H1 (cell line): ENCODE data around the gene RGP1. TPM values are rescaled to one million over a fixed set of nuclear protein-coding genes. Genes with fewer than 3 reads are reported as not detected.

Experiments
- CTCF ChIA-PET: fragments of 300-600 bp; sonication (Branson Sonifier 250); formaldehyde crosslinking; loops from one replicate; lab custom pipeline; 2021; ENCODE audit not compliant: partially characterized antibody; lab: Charles Lee
- POLR2A ChIA-PET: fragments of 300-600 bp; sonication (Branson Sonifier 250); formaldehyde crosslinking; loops from one replicate; lab custom pipeline; 2021; ENCODE audit warnings: inconsistent platforms; ENCODE audit not compliant: partially characterized antibody; lab: Charles Lee
- DNase-seq, 2 experiments: peaks; one replicate each; pipeline versions ENCODE4 v3.0.0 to v3.0.0-alpha.2; 2010 to 2022; ENCODE audit warnings: low spot score in 2 of 2, low read depth in 1 of 2, mixed read lengths in 1 of 2
- FAIRE-seq: peaks from 2 replicates; lab custom pipeline; 2011; peaks lifted over from hg19 to GRCh38; lab: Jason Lieb, UNC
- H2AFZ ChIP-seq: 2 replicates; pipeline ENCODE4 v1.8.1; 2012; ENCODE audit warnings: low read length, inconsistent platforms
- H2AK5ac ChIP-seq: 2 replicates; pipeline ENCODE4 v1.6.1; 2013; ENCODE audit warnings: low read depth, low read length
- H2BK120ac ChIP-seq: replicated peaks from 2 replicates; pipeline ENCODE3; 2013; ENCODE audit warnings: low read depth, low read length, inconsistent platforms
- H2BK12ac ChIP-seq: 2 replicates; pipeline ENCODE4 v1.6.1; 2013; ENCODE audit warnings: low read depth, low read length
- H2BK15ac ChIP-seq: 2 replicates; pipeline ENCODE4 v1.6.1; 2013; ENCODE audit warnings: low read length
- H2BK20ac ChIP-seq: 2 replicates; pipeline ENCODE4 v1.6.1; 2013; ENCODE audit warnings: low read length
- H2BK5ac ChIP-seq: 2 replicates; pipeline ENCODE4 v1.6.1; 2013; ENCODE audit warnings: low read depth, low read length
- H3K14ac ChIP-seq: 2 replicates; pipeline ENCODE4 v1.6.1; 2013; ENCODE audit warnings: inconsistent platforms; ENCODE audit not compliant: insufficient read length
- H3K18ac ChIP-seq: 2 replicates; pipeline ENCODE4 v1.6.1; 2013; ENCODE audit warnings: low read length; ENCODE audit errors: extremely low read depth
- H3K23ac ChIP-seq: 2 replicates; pipeline ENCODE4 v1.6.1; 2013; ENCODE audit warnings: inconsistent platforms; ENCODE audit not compliant: insufficient read length
- H3K23me2 ChIP-seq: 2 replicates; pipeline ENCODE4 v1.6.1; 2013; ENCODE audit warnings: low read depth, low read length
- H3K27ac ChIP-seq: 2 replicates; pipeline ENCODE4 v1.6.1; 2011; ENCODE audit warnings: low read depth, low read length, inconsistent platforms
- H3K27me3 ChIP-seq, 4 experiments: replicated peaks in 1 of 4; 1 replicate in 1 of 4; 2 replicates in 3 of 4; pipeline versions ENCODE4 v1.6.1 to v1.8.1; 2011 to 2013; ENCODE audit warnings: low read length in 3 of 4, mild to moderate bottlenecking in 3 of 4, inconsistent platforms in 2 of 4, mixed read lengths in 2 of 4, moderate library complexity in 1 of 4; ENCODE audit not compliant: control insufficient read depth in 3 of 4, insufficient read depth in 3 of 4; ENCODE audit errors: extremely low read depth in 1 of 4
- H3K36me3 ChIP-seq, 4 experiments: 2 replicates each; pipeline versions ENCODE4 v1.6.1 to v1.8.1; 2011 to 2013; ENCODE audit warnings: mild to moderate bottlenecking in 4 of 4, low read length in 3 of 4, moderate library complexity in 2 of 4, control low read depth in 1 of 4, inconsistent platforms in 1 of 4; ENCODE audit not compliant: insufficient read depth in 4 of 4, control insufficient read depth in 2 of 4
- H3K4ac ChIP-seq: replicated peaks from 2 replicates; pipeline ENCODE3; 2013; ENCODE audit warnings: low read length, low read depth, mixed read lengths, inconsistent platforms; ENCODE audit not compliant: insufficient read length
- H3K4me1 ChIP-seq, 4 experiments: replicated peaks in 1 of 4; 1 replicate in 1 of 4; 2 replicates in 3 of 4; pipeline versions ENCODE4 v1.6.1 to v1.8.1; 2011 to 2013; ENCODE audit warnings: low read length in 3 of 4, inconsistent platforms in 2 of 4, mixed read lengths in 1 of 4; ENCODE audit not compliant: insufficient read depth in 4 of 4, control insufficient read depth in 3 of 4
- H3K4me2 ChIP-seq, 2 experiments: 2 replicates each; pipeline versions ENCODE4 v1.6.1 to v1.8.1; 2011 to 2013; ENCODE audit warnings: low read depth in 2 of 2, low read length in 2 of 2, control low read depth in 1 of 2, inconsistent platforms in 1 of 2, mild to moderate bottlenecking in 1 of 2; ENCODE audit not compliant: insufficient read depth in 1 of 2
- H3K4me3 ChIP-seq, 4 experiments: fragments of 200-600, 300-600 bp in 1 of 4; sonication (generic), shearing (Covaris generic), sonication (Bioruptor Twin) in 1 of 4; 2 replicates each; pipeline versions ENCODE4 v1.5.1 to v1.8.1; 2011 to 2016; ENCODE audit warnings: low read length in 4 of 4, low read depth in 3 of 4, control low read depth in 2 of 4, inconsistent platforms in 2 of 4, mild to moderate bottlenecking in 2 of 4, mixed read lengths in 1 of 4, moderate library complexity in 1 of 4; ENCODE audit not compliant: insufficient read depth in 2 of 4; ENCODE audit errors: extremely low read depth in 1 of 4
- H3K56ac ChIP-seq: replicated peaks from 2 replicates; pipeline ENCODE3; 2013; ENCODE audit warnings: low read depth, mild to moderate bottlenecking, mixed read lengths, low read length, inconsistent platforms; ENCODE audit not compliant: insufficient read length
- H3K79me1 ChIP-seq: 2 replicates; pipeline ENCODE4 v1.6.1; 2013; ENCODE audit warnings: low read depth, low read length, control low read depth
- H3K79me2 ChIP-seq, 2 experiments: 2 replicates each; pipeline versions ENCODE4 v1.6.1 to v1.8.1; 2012 to 2013; ENCODE audit warnings: low read length in 2 of 2, mild to moderate bottlenecking in 2 of 2, inconsistent platforms in 1 of 2; ENCODE audit not compliant: insufficient read depth in 2 of 2, control insufficient read depth in 1 of 2
- H3K9ac ChIP-seq, 4 experiments: replicated peaks in 1 of 4; 1 replicate in 1 of 4; 2 replicates in 3 of 4; pipeline versions ENCODE4 v1.6.1 to v1.8.1; 2011 to 2013; ENCODE audit warnings: low read depth in 3 of 4, low read length in 3 of 4, control low read depth in 2 of 4, mild to moderate bottlenecking in 2 of 4, moderate library complexity in 2 of 4, inconsistent platforms in 1 of 4; ENCODE audit errors: extremely low read depth in 1 of 4
- H3K9me3 ChIP-seq, 2 experiments: 2 replicates each; pipeline versions ENCODE4 v1.6.1 to v1.8.1; 2012 to 2013; ENCODE audit warnings: mild to moderate bottlenecking in 2 of 2, moderate library complexity in 2 of 2, control low read depth in 1 of 2, inconsistent platforms in 1 of 2, low read depth in 1 of 2, low read length in 1 of 2, mixed read lengths in 1 of 2; ENCODE audit not compliant: insufficient read depth in 2 of 2
- H4K20me1 ChIP-seq, 2 experiments: replicated peaks in 1 of 2; 2 replicates each; pipeline versions ENCODE3 to v1.8.1; 2011 to 2013; ENCODE audit warnings: inconsistent platforms in 2 of 2, low read length in 2 of 2, mild to moderate bottlenecking in 1 of 2; ENCODE audit not compliant: insufficient read depth in 2 of 2, control insufficient read depth in 1 of 2
- H4K5ac ChIP-seq: 2 replicates; pipeline ENCODE4 v1.6.1; 2013; ENCODE audit warnings: low read length, low read depth, mixed read lengths, inconsistent platforms; ENCODE audit not compliant: insufficient read length
- H4K8ac ChIP-seq: 2 replicates; pipeline ENCODE4 v1.8.0; 2013; ENCODE audit warnings: mild to moderate bottlenecking, moderate library complexity, low read length, inconsistent platforms; ENCODE audit not compliant: insufficient read depth; ENCODE audit errors: extremely low read depth
- H4K91ac ChIP-seq: replicated peaks from 2 replicates; pipeline ENCODE3; 2013; ENCODE audit warnings: low read length, mixed read lengths, inconsistent platforms; ENCODE audit not compliant: insufficient read length
- NANOG ChIP-seq: IDR thresholded peaks from 2 replicates; pipeline ENCODE4 v1.6.1; 2011; ENCODE audit warnings: low read length, low read depth, mild to moderate bottlenecking, inconsistent platforms; ENCODE audit not compliant: insufficient read depth, poor library complexity, severe bottlenecking
- NRF1 ChIP-seq: IDR thresholded peaks from 2 replicates; pipeline ENCODE4 v1.6.1; 2011; ENCODE audit warnings: mild to moderate bottlenecking, low read depth, low read length, improper control_type of control experiment
- TAF7 ChIP-seq: optimal IDR thresholded peaks from 2 replicates; pipeline ENCODE3; 2011; ENCODE audit warnings: low read depth, mild to moderate bottlenecking, inconsistent platforms, low read length, moderate library complexity, borderline replicate concordance
- WGBS, 2 experiments: shearing (Covaris generic) in 1 of 2; methylation state at CpG; one replicate each; pipeline versions ENCODE4 v1.1.6 to v1.1.7; 2013 to 2015; ENCODE audit warnings: low lambda C conversion rate in 2 of 2, mixed read lengths in 2 of 2, inconsistent platforms in 1 of 2, low coverage in 1 of 2, missing lambda C conversion rate in 1 of 2; ENCODE audit not compliant: insufficient replicate concordance in 2 of 2, insufficient coverage in 1 of 2, insufficient read length in 1 of 2; ENCODE audit errors: extremely low coverage in 1 of 2, missing lambda C conversion rate in 1 of 2; 5-methylcytosine and 5-hydroxymethylcytosine counted together
- polyA plus RNA-seq, 7 experiments: library from polyadenylated mRNA; depleted of rRNA in 3 of 7; stranded (reverse) in 5 of 7; unstranded in 2 of 7; fragments of >200 nt in 5 of 7; fragments of 200-250 nt in 2 of 7; gene quantifications; 1 replicate in 5 of 7; 2 replicates in 1 of 7; 4 replicates in 1 of 7; pipeline versions ENCODE4 v1.2.1 to v1.2.3, GENCODE V29; 2011 to 2013; ENCODE audit warnings: missing spikeins in 2 of 7, mixed read lengths in 2 of 7
- total RNA-seq: library from RNA; stranded (reverse); fragmentation: NEBNext Ultra II Directional; extraction: Animal tissue kit (Norgen Biotek cat#: 25700); gene quantifications from 2 replicates; pipeline ENCODE4 v1.2.1, GENCODE V29; 2021

RGP1 gene
- total and polyA plus RNA-seq, 2 of the 8 experiments (the other 6 are each of a cell fraction or from before 2014, with no cell fraction given) = 11.8 to 22.7 TPM

DNA sequence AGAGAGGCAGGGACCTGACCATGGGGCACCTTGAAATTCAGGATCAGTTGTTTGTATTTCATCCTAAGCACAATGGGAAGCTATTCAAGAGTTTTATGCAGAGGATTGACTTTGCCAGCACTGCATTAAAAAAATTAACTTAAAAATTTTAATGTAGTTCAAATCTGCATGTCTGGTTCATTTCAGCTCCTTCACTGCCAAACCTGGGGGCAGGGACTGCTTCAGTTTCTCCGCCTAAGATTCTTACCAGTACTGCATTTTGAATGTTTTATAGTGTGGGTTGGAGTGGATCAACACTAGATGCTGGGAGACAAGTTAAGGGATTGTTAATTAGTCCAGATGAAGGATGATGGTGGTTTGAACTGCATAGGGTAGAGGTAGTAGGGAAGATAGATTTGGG lies 20.7 kb downstream of the RGP1 start:
- no peaks in the 10 kb centered on the region for H3K27me3 ChIP-seq
- no peak overlapping the region for H3K27ac ChIP-seq
- no peak overlapping the region for H2AFZ ChIP-seq
- H4K20me1 ChIP-seq = no peaks in the 10 kb centered on the region
- H3K9ac ChIP-seq = no peak overlapping the region
- POLR2A ChIA-PET = interaction anchor here (1.3 to 1.6 kb wide), 2 partner anchors 13 to 81 kb away, joined by 3 read pairs; no protein-coding TSS in a partner anchor
- H4K8ac ChIP-seq = no peak overlapping the region
- CTCF ChIA-PET = interaction anchor here (0.5 to 2.1 kb wide), 7 partner anchors 9 to 159 kb away, joined by 3 to 7 read pairs (median 3); no protein-coding TSS in a partner anchor
- no peak overlapping the region for H2BK12ac ChIP-seq
- no peak overlapping the region for H3K14ac ChIP-seq
- H3K56ac ChIP-seq = no peak overlapping the region
- H2BK120ac ChIP-seq = no peak overlapping the region
- H3K23ac ChIP-seq = no peak overlapping the region
- WGBS, 2 experiments = 87% methylated on average over 1 of the region's 1 CpG; no CpG with 5 or more reads in 1 of the 2 experiments
- H3K23me2 ChIP-seq = no peaks in the 10 kb centered on the region
- H2AK5ac ChIP-seq = no peak overlapping the region
- no peaks in the 10 kb centered on the region for H3K79me1 ChIP-seq
- FAIRE-seq = no peak
- no peak overlapping the region for H2BK5ac ChIP-seq
- no peak overlapping the region for H4K91ac ChIP-seq
- no peak overlapping the region for H4K5ac ChIP-seq
- H3K79me2 ChIP-seq = no peaks in the 10 kb centered on the region
- no peaks in the 10 kb centered on the region for H3K9me3 ChIP-seq
- no peaks in the 10 kb centered on the region for H3K36me3 ChIP-seq
- no peak for DNase-seq
- H3K4me1 ChIP-seq = no peaks in the 10 kb centered on the region
- H3K18ac ChIP-seq = no peak overlapping the region
- H2BK15ac ChIP-seq = no peak overlapping the region
- H3K4ac ChIP-seq = no peak overlapping the region
- no peak overlapping the region for H3K4me3 ChIP-seq
- H2BK20ac ChIP-seq = no peak overlapping the region
- no peak overlapping the region for H3K4me2 ChIP-seq
- TF ChIP-seq NANOG = no peak
- no peak for TF ChIP-seq TAF7
- no peak for TF ChIP-seq NRF1
